HEK293 (cell line): Measurements from ENCODE around the gene SECTM1.

Source experiments
- CTCF ChIA-PET: fragments of 350-600 bp; formaldehyde crosslinking; extraction: SDS; loops from one replicate; lab custom pipeline; 2021; ENCODE audit warnings: antibody characterized with exemption; lab: Yijun Ruan, JAX
- POLR2A ChIA-PET: fragments of 300-600 bp; formaldehyde crosslinking; extraction: SDS; loops from one replicate; lab custom pipeline; 2020; ENCODE audit warnings: antibody characterized with exemption, inconsistent platforms; lab: Yijun Ruan, JAX
- H3K27ac ChIP-seq: fragments of 200-500 bp; sonication (Bioruptor generic); 2 replicates; pipeline ENCODE4 v1.5.1; 2014; ENCODE audit warnings: low read depth, low read length, control low read depth, inconsistent platforms; ENCODE audit errors: extremely low read depth
- H3K36me3 ChIP-seq, 2 experiments: fragments of 200-500 bp in 1 of 2; sonication (Bioruptor generic) in 1 of 2; 1 replicate in 1 of 2; 2 replicates in 1 of 2; pipeline ENCODE4 v1.5.1; 2014 to 2017; ENCODE audit warnings: inconsistent platforms in 2 of 2, low read length in 2 of 2; ENCODE audit not compliant: control insufficient read depth in 2 of 2, insufficient read depth in 1 of 2
- H3K4me1 ChIP-seq: fragments of 200-500 bp; sonication (Bioruptor generic); 2 replicates; pipeline ENCODE4 v1.5.1; 2014; ENCODE audit warnings: mild to moderate bottlenecking, low read length, inconsistent platforms; ENCODE audit not compliant: control insufficient read depth, insufficient read depth
- H3K4me3 ChIP-seq: 2 replicates; pipeline ENCODE4 v1.5.1; 2011; ENCODE audit warnings: low read depth, mild to moderate bottlenecking, control low read depth, low read length, moderate library complexity
- H3K9me3 ChIP-seq: fragments of 200-500 bp; sonication (Bioruptor generic); 2 replicates; pipeline ENCODE4 v1.5.1; 2014; ENCODE audit warnings: low read depth, low read length, inconsistent platforms; ENCODE audit not compliant: control insufficient read depth, insufficient read depth
- FEZF1 ChIP-seq: fragments of 450-650 bp; formaldehyde crosslinking; IDR thresholded peaks from 2 replicates; pipeline ENCODE4 v1.5.1; 2016; ENCODE audit warnings: missing biosample characterization, missing genetic modification characterization
- IKZF3 ChIP-seq: fragments of 450-650 bp; IDR thresholded peaks from 2 replicates; pipeline ENCODE4 v1.5.0; 2018; ENCODE audit warnings: missing biosample characterization, mild to moderate bottlenecking, missing genetic modification characterization, moderate library complexity
- SCRT1 ChIP-seq: fragments of 450-650 bp; formaldehyde crosslinking; IDR thresholded peaks from 2 replicates; pipeline ENCODE4 v1.5.1; 2016; ENCODE audit warnings: missing biosample characterization, missing genetic modification characterization, borderline replicate concordance
- SCRT2 ChIP-seq: fragments of 450-650 bp; formaldehyde crosslinking; IDR thresholded peaks from 2 replicates; pipeline ENCODE4 v1.5.1; 2016; ENCODE audit warnings: missing biosample characterization, missing genetic modification characterization
- ZNF16 ChIP-seq: fragments of 450-650 bp; formaldehyde crosslinking; IDR thresholded peaks from 2 replicates; pipeline ENCODE4 v1.5.1; 2016; ENCODE audit warnings: low read depth, missing biosample characterization, missing genetic modification characterization
- ZNF169 ChIP-seq: fragments of 450-650 bp; formaldehyde crosslinking; IDR thresholded peaks from 2 replicates; pipeline ENCODE4 v1.5.1; 2016; ENCODE audit warnings: missing biosample characterization, missing genetic modification characterization
- ZNF292 ChIP-seq: fragments of 450-650 bp; formaldehyde crosslinking; IDR thresholded peaks from 2 replicates; pipeline ENCODE4 v1.5.1; 2016; ENCODE audit warnings: low read depth, missing biosample characterization, missing genetic modification characterization, borderline replicate concordance
- ZNF341 ChIP-seq: fragments of 450-650 bp; formaldehyde crosslinking; IDR thresholded peaks from 2 replicates; pipeline ENCODE4; 2016; ENCODE audit warnings: low read depth, missing biosample characterization, missing genetic modification characterization
- ZNF394 ChIP-seq: fragments of 450-650 bp; formaldehyde crosslinking; IDR thresholded peaks from 2 replicates; pipeline ENCODE4 v1.5.1; 2016; ENCODE audit warnings: missing biosample characterization, missing genetic modification characterization, mild to moderate bottlenecking, moderate library complexity, borderline replicate concordance
- ZNF555 ChIP-seq: fragments of 450-650 bp; formaldehyde crosslinking; conservative IDR thresholded peaks from 2 replicates; pipeline ENCODE4 v1.5.1; 2017; ENCODE audit warnings: missing biosample characterization, mild to moderate bottlenecking, missing genetic modification characterization, inconsistent platforms
- ZNF629 ChIP-seq: fragments of 450-650 bp; formaldehyde crosslinking; IDR thresholded peaks from 2 replicates; pipeline ENCODE4 v1.5.1; 2017; ENCODE audit warnings: missing biosample characterization, missing genetic modification characterization
- TF ChIP-seq, protein P1 (sequence below): fragments of 450-650 bp; formaldehyde crosslinking; IDR thresholded peaks from 2 replicates; pipeline ENCODE4 v1.5.1; 2016; ENCODE audit warnings: missing biosample characterization, missing genetic modification characterization, low read depth
- TF ChIP-seq, protein P2 (sequence below): fragments of 450-650 bp; formaldehyde crosslinking; IDR thresholded peaks from 2 replicates; pipeline ENCODE4 v1.5.1; 2017; ENCODE audit warnings: missing biosample characterization, missing genetic modification characterization

The SECTM1 gene

DNA sequence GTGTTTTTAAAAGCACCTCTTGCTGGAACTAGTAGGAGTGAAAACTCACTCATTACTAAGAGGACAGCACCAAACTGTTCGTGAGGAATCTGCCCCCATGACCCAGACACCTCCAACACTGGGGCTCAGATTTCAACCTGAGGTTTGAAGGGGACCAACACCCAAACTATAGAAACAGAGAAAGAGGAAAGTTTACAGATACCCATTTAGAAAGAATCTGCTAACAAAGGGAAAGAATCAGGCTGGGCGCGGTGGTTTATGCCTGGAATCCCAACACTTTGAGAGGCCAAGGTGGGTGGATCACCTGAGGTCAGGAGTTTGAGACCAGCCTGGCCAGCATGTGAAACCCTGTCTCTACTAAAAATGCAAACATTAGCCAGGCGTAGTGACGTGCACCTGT is 56.6 kb downstream of the SECTM1 start:
- Histone ChIP-seq H3K4me1 (peaks cover 3% of the 10 kb centered on the region; the same call in 1 of the 2 replicates), H3K4me3 (no peak overlapping the region), H3K36me3 (peaks cover 3 to 10% of the 10 kb centered on the region in 2 experiments; a peak in 2 of 3 replicates), H3K27ac (no peak overlapping the region), H3K9me3 (no peaks in the 10 kb centered on the region)
- CTCF ChIA-PET, result no interaction called here
- TF ChIP-seq IKZF3 (tag by site-specific recombination), result no peak
- no peak for TF ChIP-seq ZNF555 (tag by site-specific recombination)
- no peak for TF ChIP-seq ZNF629
- no peak for TF ChIP-seq ZNF16 (tag by site-specific recombination)
- TF ChIP-seq FEZF1 (tag by site-specific recombination), result no peak
- TF ChIP-seq ZNF292, result no peak
- no peak for TF ChIP-seq ZNF169
- TF ChIP-seq, protein P1, sequence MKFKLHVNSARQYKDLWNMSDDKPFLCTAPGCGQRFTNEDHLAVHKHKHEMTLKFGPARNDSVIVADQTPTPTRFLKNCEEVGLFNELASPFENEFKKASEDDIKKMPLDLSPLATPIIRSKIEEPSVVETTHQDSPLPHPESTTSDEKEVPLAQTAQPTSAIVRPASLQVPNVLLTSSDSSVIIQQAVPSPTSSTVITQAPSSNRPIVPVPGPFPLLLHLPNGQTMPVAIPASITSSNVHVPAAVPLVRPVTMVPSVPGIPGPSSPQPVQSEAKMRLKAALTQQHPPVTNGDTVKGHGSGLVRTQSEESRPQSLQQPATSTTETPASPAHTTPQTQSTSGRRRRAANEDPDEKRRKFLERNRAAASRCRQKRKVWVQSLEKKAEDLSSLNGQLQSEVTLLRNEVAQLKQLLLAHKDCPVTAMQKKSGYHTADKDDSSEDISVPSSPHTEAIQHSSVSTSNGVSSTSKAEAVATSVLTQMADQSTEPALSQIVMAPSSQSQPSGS, result no peak
- POLR2A ChIA-PET, result interaction anchor here (0.6 to 3.1 kb wide), 3 partner anchors 12 to 27 kb away, joined by 3 to 18 read pairs (median 4); no protein-coding TSS in a partner anchor

DNA sequence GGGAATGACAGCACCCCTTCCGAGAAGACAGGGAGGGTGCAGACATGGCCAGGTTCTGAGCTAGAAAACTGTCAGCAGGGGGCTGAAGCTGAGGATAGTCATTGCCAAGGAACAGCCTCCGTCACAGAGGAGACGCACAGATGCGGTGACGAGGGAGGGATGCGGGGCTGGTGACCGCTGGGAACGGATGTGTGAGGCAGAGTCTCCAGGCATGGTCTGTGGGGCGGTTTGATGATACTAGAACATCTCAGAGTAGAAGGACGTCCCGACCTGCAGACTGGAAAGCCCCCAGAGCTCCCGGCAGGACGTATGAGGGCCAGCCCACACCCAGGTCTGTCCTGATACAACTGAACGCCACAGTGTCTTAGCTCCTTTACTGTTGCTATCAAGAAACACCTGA is 58.2 kb downstream of the SECTM1 start:
- no peak overlapping the region for H3K4me3 ChIP-seq
- H3K36me3 ChIP-seq, result peaks cover 12 to 26% of the 10 kb centered on the region in 2 experiments; a peak in 2 of 3 replicates
- no peak overlapping the region for H3K27ac ChIP-seq
- CTCF ChIA-PET, result interaction anchor here (0.5 to 0.9 kb wide), 4 partner anchors 22 to 71 kb away, joined by 3 to 4 read pairs (median 3); no protein-coding TSS in a partner anchor
- peaks cover 6% of the 10 kb centered on the region; the same call in 1 of the 2 replicates for H3K4me1 ChIP-seq
- POLR2A ChIA-PET, result interaction anchor here (1.0 to 3.1 kb wide), 2 partner anchors 11 to 17 kb away, joined by 3 to 18 read pairs; no protein-coding TSS in a partner anchor
- no peak for TF ChIP-seq ZNF394
- peak; percentile 29; the same call in 1 of the 2 replicates for TF ChIP-seq ZNF341 (tag by site-specific recombination)
- TF ChIP-seq, all 188 proteins: peak for 1
- H3K9me3 ChIP-seq, result no peaks in the 10 kb centered on the region

DNA sequence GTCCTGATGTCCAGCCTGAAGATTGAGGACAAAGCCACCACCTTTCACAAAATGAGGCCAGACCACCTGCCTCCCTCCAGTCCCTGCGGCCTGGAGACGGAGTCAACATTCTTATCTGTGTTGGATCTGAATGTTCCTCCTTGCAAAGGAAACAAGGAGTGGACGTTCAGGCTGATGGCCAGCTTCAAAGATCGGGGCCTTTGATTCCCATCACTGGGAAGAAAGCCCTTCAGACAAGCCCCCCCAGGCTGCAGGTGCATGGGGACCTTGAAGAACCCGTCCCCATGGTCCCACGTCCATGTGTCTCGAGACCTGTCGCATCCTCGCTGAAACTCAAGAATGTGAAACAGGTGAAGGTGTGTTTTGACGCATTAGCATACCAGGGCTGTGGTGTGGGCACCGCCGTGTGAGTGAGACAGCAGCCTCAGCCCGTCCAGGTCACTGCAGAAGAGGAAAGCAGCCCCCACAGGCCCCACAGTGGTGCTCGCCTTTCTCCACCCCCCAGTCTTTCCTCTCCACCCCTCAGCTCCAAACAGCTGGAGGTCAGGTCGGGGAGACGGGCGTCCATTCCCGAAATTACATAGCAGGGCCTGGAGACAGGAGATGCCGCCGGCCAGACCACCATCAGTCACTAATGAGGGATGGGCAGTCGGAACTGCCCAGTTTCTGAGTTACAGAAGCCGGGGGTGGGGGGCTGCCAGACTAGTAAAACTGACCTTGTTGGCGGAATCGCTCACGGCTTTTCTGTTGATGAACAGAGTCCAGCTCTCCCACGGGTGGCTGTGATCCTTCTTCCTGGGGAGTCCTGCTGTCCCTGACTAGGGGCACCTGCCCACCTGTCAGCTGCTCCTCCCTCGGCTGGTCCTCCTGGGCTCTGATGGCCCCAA is 59.2 kb downstream of the SECTM1 start:
- ChIA-PET POLR2A (interaction anchor here (0.6 to 3.4 kb wide), 14 partner anchors 8 to 150 kb away, joined by 3 to 28 read pairs (median 5); no protein-coding TSS in a partner anchor), CTCF (interaction anchor here (0.5 to 0.9 kb wide), 4 partner anchors 13 to 75 kb away, joined by 3 to 4 read pairs (median 3); no protein-coding TSS in a partner anchor)
- no peaks in the 10 kb centered on the region for H3K9me3 ChIP-seq
- H3K4me3 ChIP-seq, result no peak overlapping the region
- H3K4me1 ChIP-seq, result peaks cover 11% of the 10 kb centered on the region
- peak; percentile 56 for TF ChIP-seq SCRT2 (tag by site-specific recombination)
- TF ChIP-seq, protein P2, sequence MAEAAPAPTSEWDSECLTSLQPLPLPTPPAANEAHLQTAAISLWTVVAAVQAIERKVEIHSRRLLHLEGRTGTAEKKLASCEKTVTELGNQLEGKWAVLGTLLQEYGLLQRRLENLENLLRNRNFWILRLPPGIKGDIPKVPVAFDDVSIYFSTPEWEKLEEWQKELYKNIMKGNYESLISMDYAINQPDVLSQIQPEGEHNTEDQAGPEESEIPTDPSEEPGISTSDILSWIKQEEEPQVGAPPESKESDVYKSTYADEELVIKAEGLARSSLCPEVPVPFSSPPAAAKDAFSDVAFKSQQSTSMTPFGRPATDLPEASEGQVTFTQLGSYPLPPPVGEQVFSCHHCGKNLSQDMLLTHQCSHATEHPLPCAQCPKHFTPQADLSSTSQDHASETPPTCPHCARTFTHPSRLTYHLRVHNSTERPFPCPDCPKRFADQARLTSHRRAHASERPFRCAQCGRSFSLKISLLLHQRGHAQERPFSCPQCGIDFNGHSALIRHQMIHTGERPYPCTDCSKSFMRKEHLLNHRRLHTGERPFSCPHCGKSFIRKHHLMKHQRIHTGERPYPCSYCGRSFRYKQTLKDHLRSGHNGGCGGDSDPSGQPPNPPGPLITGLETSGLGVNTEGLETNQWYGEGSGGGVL (tag by site-specific recombination), result no peak
- TF ChIP-seq SCRT1, result peak; percentile 69
- H3K27ac ChIP-seq, result peak overlapping the region; percentile 100; the same call in 1 of the 2 replicates
- H3K36me3 ChIP-seq, result peaks cover 16 to 35% of the 10 kb centered on the region in 2 experiments; a peak in 2 of 3 replicates
